ENCODE measurements around the gene ZBTB8OS.

Gene ZBTB8OS

GRCh38 chr1:32627596-32628162 lies 22.7 kb downstream of the ZBTB8OS start:
- Histone ChIP-seq H4K20me1 (ENCODE audit: control insufficient read depth, insufficient read depth, low read depth, low read length) (no peaks in the 10 kb centered on the region), H3K4me3 (ENCODE audit: low read length) (no peak overlapping the region), H3K27me3 (ENCODE audit: control insufficient read depth, low read length) (no peaks in the 10 kb centered on the region), H3K4me1 (ENCODE audit: control insufficient read depth, low read length) (peaks cover 8% of the 10 kb centered on the region), H3K4me2 (ENCODE audit: low read length) (no peak overlapping the region), H3K79me2 (ENCODE audit: control insufficient read depth, low read length) (peaks cover 20% of the 10 kb centered on the region), H3K36me3 (ENCODE audit: control insufficient read depth, low read length) (peaks cover 78% of the 10 kb centered on the region), H3K9me2 (replicated peaks; ENCODE audit: control insufficient read depth, low read length) (no peaks in the 10 kb centered on the region), H3F3A (ENCODE audit: control insufficient read depth, insufficient read depth) (0 out of 2 replicates have a peak, but pooled peaks cover 7% of the 10 kb centered on the region), H3K9me3 (ENCODE audit: control insufficient read depth, insufficient read depth, low read length) (no peaks in the 10 kb centered on the region), H3K27ac (ENCODE audit: low read depth, low read length) (no peak overlapping the region)
- TF ChIP-seq EZH2phosphoT487 (IDR thresholded peaks at IDR 0.05; ENCODE audit: borderline replicate concordance, low read length) (no peak), CTCF (IDR thresholded peaks at IDR 0.05; ENCODE audit: low read depth, low read length, poor library complexity, severe bottlenecking) (no peak)

- no peaks in the 10 kb centered on the region for H3K9me3 ChIP-seq (ENCODE audit: control insufficient read depth, insufficient read depth, low read length)
- no peaks in the 10 kb centered on the region for H3K9me2 ChIP-seq (replicated peaks; ENCODE audit: control insufficient read depth, low read length)
- no peak overlapping the region for H3K27ac ChIP-seq (ENCODE audit: low read depth, low read length)
- H3K4me2 ChIP-seq (ENCODE audit: low read length): no peak overlapping the region
- H3K4me1 ChIP-seq (ENCODE audit: control insufficient read depth, low read length): peaks cover 8% of the 10 kb centered on the region
- no peaks in the 10 kb centered on the region for H3K27me3 ChIP-seq (ENCODE audit: control insufficient read depth, low read length)
- TF ChIP-seq EZH2phosphoT487 (IDR thresholded peaks at IDR 0.05; ENCODE audit: borderline replicate concordance, low read length) (no peak), CTCF (IDR thresholded peaks at IDR 0.05; ENCODE audit: low read depth, low read length, poor library complexity, severe bottlenecking) (no peak)
- H4K20me1 ChIP-seq (ENCODE audit: control insufficient read depth, insufficient read depth, low read depth, low read length): no peaks in the 10 kb centered on the region
- peaks cover 81% of the 10 kb centered on the region for H3K36me3 ChIP-seq (ENCODE audit: control insufficient read depth, low read length)
- H3K4me3 ChIP-seq (ENCODE audit: low read length): no peak overlapping the region
- 0 out of 2 replicates have a peak, but pooled peaks cover 3% of the 10 kb centered on the region for H3F3A ChIP-seq (ENCODE audit: control insufficient read depth, insufficient read depth)
- H3K79me2 ChIP-seq (ENCODE audit: control insufficient read depth, low read length): peaks cover 9% of the 10 kb centered on the region
Observed at GRCh38 chr1:32626176-32626575, 24.2 kb downstream of the ZBTB8OS start.

- Histone ChIP-seq H3K27me3 (ENCODE audit: control insufficient read depth, low read length) (no peaks in the 10 kb centered on the region), H4K20me1 (ENCODE audit: control insufficient read depth, insufficient read depth, low read depth, low read length) (no peaks in the 10 kb centered on the region), H3K79me2 (ENCODE audit: control insufficient read depth, low read length) (peaks cover 3% of the 10 kb centered on the region; the same call in 1 of the 2 replicates), H3K9me3 (ENCODE audit: control insufficient read depth, insufficient read depth, low read length) (no peaks in the 10 kb centered on the region), H3F3A (ENCODE audit: control insufficient read depth, insufficient read depth) (peaks cover 6% of the 10 kb centered on the region; the same call in 1 of the 2 replicates), H3K27ac (ENCODE audit: low read depth, low read length) (no peak overlapping the region), H3K4me2 (ENCODE audit: low read length) (no peak overlapping the region), H3K36me3 (ENCODE audit: control insufficient read depth, low read length) (peaks cover 80% of the 10 kb centered on the region), H3K9me2 (replicated peaks; ENCODE audit: control insufficient read depth, low read length) (no peaks in the 10 kb centered on the region), H3K4me1 (ENCODE audit: control insufficient read depth, low read length) (peaks cover 8% of the 10 kb centered on the region), H3K4me3 (ENCODE audit: low read length) (no peak overlapping the region)
- TF ChIP-seq CTCF (IDR thresholded peaks at IDR 0.05; ENCODE audit: low read depth, low read length, poor library complexity, severe bottlenecking): no peak
- no peak for TF ChIP-seq EZH2phosphoT487 (IDR thresholded peaks at IDR 0.05; ENCODE audit: borderline replicate concordance, low read length)
Observed at GRCh38 chr1:32623775-32624174, 26.6 kb downstream of the ZBTB8OS start.

Measured in DOHH2 (cell line).